IPS-18a (cell line): ENCODE measurements around the gene LRRC3B.

Source experiments
- H3K27ac ChIP-seq: one replicate; pipeline ENCODE4 v1.5.1; 2013; ENCODE audit warnings: low read length
- H3K27me3 ChIP-seq: one replicate; pipeline ENCODE4 v1.6.1; 2013; ENCODE audit warnings: mild to moderate bottlenecking, low read length; ENCODE audit not compliant: control insufficient read depth, insufficient read depth
- H3K36me3 ChIP-seq: one replicate; pipeline ENCODE4 v1.6.1; 2013; ENCODE audit warnings: low read depth, low read length; ENCODE audit not compliant: control insufficient read depth
- H3K4me1 ChIP-seq: one replicate; pipeline ENCODE4 v1.6.1; 2013; ENCODE audit warnings: low read depth, low read length; ENCODE audit not compliant: control insufficient read depth
- H3K4me3 ChIP-seq: one replicate; pipeline ENCODE4 v1.5.1; 2013; ENCODE audit warnings: low read length
- H3K9ac ChIP-seq: one replicate; pipeline ENCODE4 v1.6.1; 2013; ENCODE audit warnings: mild to moderate bottlenecking, low read length, moderate library complexity
- H3K9me3 ChIP-seq: one replicate; pipeline ENCODE4 v1.6.1; 2013; ENCODE audit warnings: low read depth, low read length; ENCODE audit not compliant: control insufficient read depth

The LRRC3B gene

DNA sequence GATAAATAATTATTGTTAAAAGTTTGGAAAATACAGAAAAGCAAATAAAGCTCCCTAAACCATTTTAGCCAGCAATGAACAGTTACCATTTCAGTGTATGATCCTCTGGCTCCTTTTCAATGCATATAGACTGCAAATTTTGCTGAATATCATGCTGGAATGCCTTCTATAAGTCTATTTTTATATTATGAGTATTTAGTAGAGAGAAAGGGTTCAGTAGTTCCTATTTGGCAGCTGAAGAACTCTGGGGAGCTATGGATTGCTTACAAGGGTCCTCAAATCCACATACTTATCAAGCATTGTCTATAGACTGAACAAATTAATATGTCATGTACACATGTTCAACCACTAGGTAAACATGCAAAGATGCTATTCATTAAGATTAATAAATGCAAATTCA, 46.1 kb downstream of the LRRC3B start:
- Histone ChIP-seq H3K9me3 (no peaks in the 10 kb centered on the region), H3K27ac (no peak overlapping the region), H3K9ac (no peak overlapping the region), H3K36me3 (no peaks in the 10 kb centered on the region), H3K4me3 (no peak overlapping the region), H3K27me3 (no peaks in the 10 kb centered on the region), H3K4me1 (no peaks in the 10 kb centered on the region)

DNA sequence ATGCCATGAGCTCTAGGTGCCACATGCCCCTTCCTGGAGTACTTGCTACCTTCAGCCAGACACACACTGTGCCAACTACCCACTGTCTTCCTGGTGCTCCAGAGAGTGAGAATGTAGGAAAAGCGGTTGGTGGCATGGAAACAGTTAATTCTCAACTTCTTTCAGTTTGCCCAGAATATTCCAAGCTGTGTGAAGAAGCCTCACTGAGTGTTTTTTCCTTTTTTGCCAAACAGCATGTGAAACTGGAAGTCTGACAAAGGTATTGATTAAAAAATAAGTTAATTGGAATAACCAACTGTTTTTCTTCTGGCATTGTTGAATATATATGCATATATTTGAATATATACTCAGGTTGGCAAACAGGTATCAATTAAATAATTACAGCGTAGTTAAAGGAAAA, 52.8 kb downstream of the LRRC3B start:
- H3K36me3 ChIP-seq, result no peaks in the 10 kb centered on the region
- H3K9me3 ChIP-seq, result no peaks in the 10 kb centered on the region
- no peaks in the 10 kb centered on the region for H3K27me3 ChIP-seq
- H3K4me1 ChIP-seq, result no peaks in the 10 kb centered on the region
- no peak overlapping the region for H3K27ac ChIP-seq
- H3K4me3 ChIP-seq, result no peak overlapping the region
- H3K9ac ChIP-seq, result no peak overlapping the region

DNA sequence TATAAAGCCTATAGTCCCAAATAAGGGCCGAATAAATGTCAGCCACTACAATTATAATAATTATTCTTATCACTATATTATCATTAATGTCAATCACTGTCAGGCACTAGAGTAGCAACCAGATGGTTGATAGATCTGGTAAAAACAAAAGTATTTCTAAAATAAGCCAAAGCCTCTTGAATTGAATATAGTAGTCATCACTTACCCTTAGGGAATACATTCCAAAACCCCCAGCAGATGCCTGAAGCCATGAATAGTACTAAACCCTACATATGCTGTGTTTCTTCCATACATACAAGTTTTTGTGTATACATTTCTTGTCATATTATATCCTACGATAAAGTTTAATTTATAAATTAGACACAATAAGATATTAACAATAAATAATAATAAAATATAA, 59.1 kb downstream of the LRRC3B start:
- Histone ChIP-seq H3K27ac (no peak overlapping the region), H3K4me3 (no peak overlapping the region), H3K9me3 (no peaks in the 10 kb centered on the region), H3K9ac (no peak overlapping the region), H3K4me1 (no peaks in the 10 kb centered on the region), H3K27me3 (no peaks in the 10 kb centered on the region), H3K36me3 (no peaks in the 10 kb centered on the region)

DNA sequence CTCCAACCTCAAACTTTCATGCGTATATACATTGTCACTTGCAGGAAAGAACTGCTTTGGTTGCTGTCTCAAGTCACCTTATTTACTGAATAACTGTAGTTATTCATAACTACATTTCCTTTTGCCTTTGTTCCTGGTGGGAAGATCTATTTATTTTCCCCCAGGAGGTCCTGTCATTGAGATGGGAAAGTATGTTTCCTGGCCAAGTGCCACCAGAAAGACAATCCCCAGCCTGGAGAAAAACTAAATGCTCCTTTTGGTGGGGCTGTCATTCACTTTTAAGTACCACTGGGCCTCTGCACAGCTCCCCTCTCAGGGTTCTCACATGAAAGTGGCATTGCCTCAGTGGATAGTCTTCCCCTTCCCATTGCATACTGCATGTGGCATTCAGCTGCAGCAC, 59.8 kb downstream of the LRRC3B start:
- H3K36me3 ChIP-seq, result no peaks in the 10 kb centered on the region
- no peaks in the 10 kb centered on the region for H3K27me3 ChIP-seq

DNA sequence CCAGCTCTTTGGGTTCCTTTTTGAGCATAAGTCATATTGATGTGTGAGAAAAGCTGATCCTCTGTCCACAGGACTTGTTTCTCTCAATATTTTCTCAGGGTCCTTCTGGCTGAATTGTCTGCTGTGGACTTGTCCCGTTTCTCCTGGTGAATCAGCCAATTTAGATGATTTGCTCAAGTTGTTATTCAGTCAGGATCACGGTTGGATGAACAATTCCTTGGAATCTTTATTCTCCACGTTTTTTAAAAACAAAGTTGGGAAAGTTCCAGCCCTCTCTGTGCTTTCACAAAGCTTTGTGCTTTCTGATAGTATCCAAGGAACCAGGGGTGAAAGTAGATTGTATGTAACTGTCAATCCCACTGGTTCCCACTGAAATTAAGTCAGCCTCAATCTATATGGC, 61.3 kb downstream of the LRRC3B start:
- Histone ChIP-seq H3K4me3 (no peak overlapping the region), H3K27me3 (no peaks in the 10 kb centered on the region), H3K27ac (no peak overlapping the region)

More for the DNA sequence above, 59.8 kb downstream of the LRRC3B start:
- Histone ChIP-seq H3K27ac (no peak overlapping the region), H3K4me1 (no peaks in the 10 kb centered on the region), H3K9ac (no peak overlapping the region), H3K4me3 (no peak overlapping the region), H3K9me3 (no peaks in the 10 kb centered on the region)

DNA sequence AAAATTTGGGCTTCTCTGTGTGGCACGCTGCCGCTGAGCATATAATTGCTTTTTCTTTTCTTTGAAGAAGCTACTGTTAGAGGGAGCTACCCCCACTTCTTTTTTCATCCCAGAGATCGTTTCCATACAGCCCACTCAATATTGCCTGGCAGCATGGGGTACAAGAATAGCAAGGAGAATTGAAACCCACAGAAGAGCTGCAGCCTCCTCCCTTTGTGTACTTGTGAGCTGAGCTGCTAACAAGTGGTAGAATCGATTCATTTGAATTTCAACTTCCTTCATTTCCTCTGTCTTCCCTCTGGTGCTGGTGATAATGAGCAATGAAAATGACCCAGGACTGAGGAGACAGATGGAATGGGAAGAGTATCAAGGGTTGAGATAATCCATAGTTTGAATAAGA, 64.9 kb downstream of the LRRC3B start:
- Histone ChIP-seq H3K36me3 (no peaks in the 10 kb centered on the region), H3K9me3 (no peaks in the 10 kb centered on the region), H3K4me1 (no peaks in the 10 kb centered on the region), H3K27me3 (no peaks in the 10 kb centered on the region), H3K4me3 (no peak overlapping the region), H3K27ac (no peak overlapping the region), H3K9ac (no peak overlapping the region)

More for the DNA sequence above, 61.3 kb downstream of the LRRC3B start:
- no peak overlapping the region for H3K9ac ChIP-seq
- H3K9me3 ChIP-seq, result no peaks in the 10 kb centered on the region
- H3K36me3 ChIP-seq, result no peaks in the 10 kb centered on the region
- H3K4me1 ChIP-seq, result no peaks in the 10 kb centered on the region

DNA sequence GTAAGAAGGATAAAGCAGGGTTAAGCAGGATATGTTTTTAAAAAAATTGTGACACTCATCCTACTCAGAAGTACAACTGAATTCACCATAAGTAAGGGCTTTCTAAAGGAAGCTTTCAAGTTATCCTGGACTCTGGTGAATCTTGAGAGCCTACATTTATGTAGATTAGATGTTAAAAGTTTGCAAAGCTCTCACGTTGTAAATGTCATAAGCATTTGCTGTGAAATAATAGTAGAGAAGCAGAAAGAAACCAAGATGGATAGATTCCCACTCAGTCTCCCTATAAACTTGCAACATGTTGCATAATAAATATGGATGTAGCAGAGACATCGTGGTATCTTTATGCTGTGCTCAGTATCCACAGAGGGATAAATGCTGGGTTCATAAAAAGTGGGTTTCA, 77.0 kb downstream of the LRRC3B start:
- Histone ChIP-seq H3K27ac (no peak overlapping the region), H3K36me3 (no peaks in the 10 kb centered on the region), H3K4me3 (no peak overlapping the region), H3K4me1 (no peaks in the 10 kb centered on the region), H3K9ac (no peak overlapping the region), H3K27me3 (no peaks in the 10 kb centered on the region), H3K9me3 (no peaks in the 10 kb centered on the region)

DNA sequence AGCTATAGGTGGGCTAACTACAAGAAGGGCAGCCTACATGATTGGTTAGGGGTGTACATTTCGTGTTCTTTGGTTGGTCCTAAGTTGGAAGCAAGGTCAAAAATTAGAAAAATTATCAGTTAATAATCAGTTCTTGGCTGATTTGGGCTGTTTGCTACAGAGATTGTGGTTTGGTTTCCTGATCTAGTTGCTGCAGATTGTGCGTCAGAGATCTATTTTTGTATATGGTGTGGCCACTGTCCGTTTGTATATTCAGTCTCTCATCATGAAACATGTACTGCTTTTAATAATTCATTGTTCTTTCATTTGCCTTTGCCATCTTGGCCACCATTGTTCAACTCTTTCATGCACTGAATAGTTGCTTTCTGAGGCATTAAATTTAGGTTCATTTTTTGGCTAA, 80.9 kb downstream of the LRRC3B start:
- Histone ChIP-seq H3K4me3 (no peak overlapping the region), H3K4me1 (no peaks in the 10 kb centered on the region), H3K36me3 (no peaks in the 10 kb centered on the region), H3K27me3 (no peaks in the 10 kb centered on the region), H3K9me3 (no peaks in the 10 kb centered on the region), H3K27ac (no peak overlapping the region), H3K9ac (no peak overlapping the region)

DNA sequence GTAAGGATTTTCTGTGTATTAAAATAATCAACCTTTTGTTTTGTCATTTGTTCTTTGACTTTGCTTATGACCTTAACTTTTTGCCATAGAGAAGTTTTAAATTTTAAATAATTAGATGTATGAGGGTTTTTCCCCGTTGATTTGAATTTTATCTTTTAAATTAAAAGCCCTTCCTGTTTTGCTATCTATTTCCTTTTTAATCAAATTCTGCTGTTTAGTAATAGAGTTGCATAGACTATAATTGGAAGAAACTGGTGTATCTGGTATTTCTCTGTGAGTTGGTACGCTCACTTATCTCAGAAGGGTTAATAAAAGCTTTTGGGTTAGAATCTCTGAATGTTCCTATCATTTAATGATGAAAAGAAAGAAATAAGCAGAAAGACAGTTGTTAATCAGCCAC, 82.2 kb downstream of the LRRC3B start:
- Histone ChIP-seq H3K9me3 (no peaks in the 10 kb centered on the region), H3K4me1 (peaks cover 4% of the 10 kb centered on the region), H3K36me3 (no peaks in the 10 kb centered on the region), H3K9ac (no peak overlapping the region), H3K27ac (no peak overlapping the region), H3K27me3 (no peaks in the 10 kb centered on the region), H3K4me3 (no peak overlapping the region)

DNA sequence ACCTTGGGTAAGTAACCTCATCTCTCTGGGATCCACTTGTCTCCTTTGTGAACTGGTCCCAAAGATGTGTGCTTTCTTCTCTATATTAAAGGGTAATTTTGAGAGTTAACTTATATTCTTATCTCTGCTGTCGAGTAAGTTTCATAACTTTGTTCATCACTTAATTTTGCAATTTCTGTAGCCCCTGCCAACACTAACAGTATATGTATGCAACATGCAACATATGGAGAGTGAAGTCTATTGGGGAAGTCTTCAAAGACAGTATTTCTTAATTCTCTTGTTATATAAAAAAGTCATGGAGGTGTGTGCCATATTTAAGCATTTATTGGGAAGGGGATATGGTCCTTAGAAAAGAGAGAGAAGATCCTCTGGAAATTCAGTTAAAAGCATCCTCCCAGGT, 85.9 kb downstream of the LRRC3B start:
- no peaks in the 10 kb centered on the region for H3K27me3 ChIP-seq

DNA sequence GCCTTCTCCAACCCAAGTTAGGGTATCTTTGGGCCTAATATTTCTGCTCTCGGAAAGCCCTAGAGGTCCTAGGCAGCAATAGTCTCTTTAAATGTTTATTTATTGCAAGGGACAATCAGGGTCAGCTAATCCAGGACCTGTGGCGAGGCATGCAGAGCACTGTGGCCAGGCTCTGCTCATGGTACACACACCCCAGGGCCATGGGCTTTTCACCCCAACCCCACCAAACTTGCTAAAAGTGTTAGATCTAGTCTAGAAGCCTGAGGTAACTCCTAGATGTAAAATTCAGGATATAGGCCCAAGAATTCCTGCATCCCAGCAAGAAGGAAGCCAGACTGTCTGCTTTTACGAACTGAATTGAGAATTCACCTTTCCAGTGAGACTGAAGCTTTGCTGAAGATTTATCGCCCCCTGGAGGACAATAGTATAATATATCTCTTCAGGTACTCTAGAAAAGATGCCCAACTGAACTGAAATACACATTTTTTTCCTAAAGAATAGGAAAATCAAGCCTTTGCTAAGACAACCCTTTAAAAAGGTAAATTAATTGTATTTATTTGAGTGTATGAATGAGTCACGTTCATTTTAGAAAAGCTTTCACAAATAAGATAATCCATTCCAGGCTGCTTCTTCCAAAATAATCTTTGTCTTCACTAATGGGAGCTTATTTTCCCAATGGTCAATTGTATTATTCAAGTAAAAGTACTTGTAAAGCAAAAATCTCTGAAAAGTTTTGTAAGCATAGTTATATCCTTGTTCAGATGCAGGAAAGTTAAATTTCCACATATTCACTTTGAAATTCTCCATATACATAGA, 89.8 kb downstream of the LRRC3B start:
- Histone ChIP-seq H3K27ac (no peak overlapping the region), H3K36me3 (no peaks in the 10 kb centered on the region), H3K4me3 (no peak overlapping the region)

More for the DNA sequence above, 85.9 kb downstream of the LRRC3B start:
- Histone ChIP-seq H3K27ac (no peak overlapping the region), H3K36me3 (no peaks in the 10 kb centered on the region), H3K9ac (no peak overlapping the region), H3K9me3 (no peaks in the 10 kb centered on the region), H3K4me3 (no peak overlapping the region), H3K4me1 (peaks cover 4% of the 10 kb centered on the region)

DNA sequence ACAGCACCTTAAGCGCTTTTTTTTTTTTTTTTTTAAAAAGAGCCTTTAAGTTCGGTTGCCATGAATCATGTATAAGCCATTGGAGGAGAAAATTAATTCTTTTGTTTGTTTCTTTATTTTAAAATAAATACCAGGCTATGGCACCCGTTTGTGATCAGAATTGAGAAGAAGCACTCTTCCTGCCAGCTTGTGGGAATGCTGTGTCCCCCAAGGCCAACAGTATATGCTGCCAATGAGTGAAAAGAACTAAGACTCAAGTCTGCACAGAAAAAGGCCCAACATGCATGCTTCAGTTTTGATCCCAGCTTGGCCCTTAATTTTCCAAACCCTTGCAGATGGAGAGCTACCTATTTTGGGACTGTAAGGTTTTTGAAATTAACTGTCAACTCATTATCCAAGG, 90.5 kb downstream of the LRRC3B start:
- Histone ChIP-seq H3K9ac (no peak overlapping the region), H3K36me3 (no peaks in the 10 kb centered on the region)

More for the DNA sequence above, 89.8 kb downstream of the LRRC3B start:
- peaks cover 4% of the 10 kb centered on the region for H3K4me1 ChIP-seq
- H3K27me3 ChIP-seq, result no peaks in the 10 kb centered on the region
- H3K9ac ChIP-seq, result no peak overlapping the region
- no peaks in the 10 kb centered on the region for H3K9me3 ChIP-seq

More for the DNA sequence above, 90.5 kb downstream of the LRRC3B start:
- Histone ChIP-seq H3K27ac (no peak overlapping the region), H3K4me3 (no peak overlapping the region), H3K4me1 (peaks cover 4% of the 10 kb centered on the region), H3K27me3 (no peaks in the 10 kb centered on the region), H3K9me3 (no peaks in the 10 kb centered on the region)
